HepG2 (cell line): ENCODE measurements around the gene RAB30. TPM values are rescaled to one million over a fixed set of nuclear protein-coding genes. Genes with fewer than 3 reads are reported as not detected.

Experiments used
- ATF7 ChIP-seq, 2 experiments: fragments of 450-650 bp in 1 of 2; sonication (generic) in 1 of 2; formaldehyde crosslinking in 1 of 2; IDR thresholded peaks; 2 replicates each; pipeline versions ENCODE4 v1.4.0 to v1.6.1; 2016 to 2020; ENCODE audit warnings: antibody characterized with exemption in 1 of 2, mild to moderate bottlenecking in 1 of 2, missing genetic modification reagents in 1 of 2
- ATM ChIP-seq: fragments of 450-650 bp; IDR thresholded peaks from 2 replicates; pipeline ENCODE4 v1.7.1; 2017; ENCODE audit warnings: mild to moderate bottlenecking, borderline replicate concordance
- HIVEP1 ChIP-seq: sonication (generic); formaldehyde crosslinking; IDR thresholded peaks from 2 replicates; pipeline ENCODE4 v1.4.0; 2020; ENCODE audit warnings: mild to moderate bottlenecking, missing genetic modification reagents
- HOXA3 ChIP-seq: sonication (generic); formaldehyde crosslinking; IDR thresholded peaks from 2 replicates; pipeline ENCODE4 v1.5.0; 2020; ENCODE audit warnings: missing genetic modification reagents
- NCOA1 ChIP-seq: sonication (generic); formaldehyde crosslinking; IDR thresholded peaks from 2 replicates; pipeline ENCODE4 v1.9.0; 2021; ENCODE audit warnings: missing genetic modification reagents
- PAX8 ChIP-seq: sonication (generic); formaldehyde crosslinking; IDR thresholded peaks from 2 replicates; pipeline ENCODE4 v1.8.0; 2022; ENCODE audit warnings: mild to moderate bottlenecking, missing genetic modification reagents, borderline replicate concordance
- RAD51 ChIP-seq: fragments of 450-650 bp; IDR thresholded peaks from 2 replicates; pipeline ENCODE4 v1.6.1; 2016; ENCODE audit warnings: borderline replicate concordance
- SMC3 ChIP-seq: IDR thresholded peaks from 2 replicates; pipeline ENCODE4 v1.6.1; 2011; ENCODE audit warnings: low read length, improper control_type of control experiment
- STAT6 ChIP-seq: sonication (generic); formaldehyde crosslinking; IDR thresholded peaks from 2 replicates; pipeline ENCODE4 v1.4.0; 2020; ENCODE audit warnings: missing genetic modification reagents, mild to moderate bottlenecking, borderline replicate concordance
- WIZ ChIP-seq: sonication (generic); formaldehyde crosslinking; IDR thresholded peaks from 2 replicates; pipeline ENCODE4 v1.5.1; 2020; ENCODE audit warnings: mild to moderate bottlenecking, missing genetic modification reagents
- ZNF101 ChIP-seq: sonication (generic); formaldehyde crosslinking; IDR thresholded peaks from 2 replicates; pipeline ENCODE4 v1.4.0; 2020; ENCODE audit warnings: mild to moderate bottlenecking, low read depth, missing genetic modification reagents, borderline replicate concordance
- ZNF234 ChIP-seq: sonication (generic); formaldehyde crosslinking; conservative IDR thresholded peaks from 2 replicates; pipeline ENCODE4 v1.5.1; 2020; ENCODE audit warnings: mild to moderate bottlenecking, missing genetic modification reagents
- ZNF501 ChIP-seq: sonication (generic); formaldehyde crosslinking; IDR thresholded peaks from 2 replicates; pipeline ENCODE4 v1.5.1; 2020; ENCODE audit warnings: mild to moderate bottlenecking, moderate library complexity, missing genetic modification reagents
- ZNF629 ChIP-seq: sonication (generic); formaldehyde crosslinking; conservative IDR thresholded peaks from 2 replicates; pipeline ENCODE4 v1.5.0; 2020; ENCODE audit warnings: missing genetic modification reagents
- ZNF761 ChIP-seq: sonication (generic); formaldehyde crosslinking; conservative IDR thresholded peaks from 2 replicates; pipeline ENCODE4 v1.4.0; 2020; ENCODE audit warnings: mild to moderate bottlenecking, missing genetic modification reagents
- ZSCAN25 ChIP-seq: sonication (generic); formaldehyde crosslinking; IDR thresholded peaks from 2 replicates; pipeline ENCODE4 v1.8.0; 2022; ENCODE audit warnings: mild to moderate bottlenecking, missing genetic modification reagents
- ZSCAN31 ChIP-seq: sonication (generic); formaldehyde crosslinking; IDR thresholded peaks from 2 replicates; pipeline ENCODE4 v1.5.0; 2020; ENCODE audit warnings: low read depth, mild to moderate bottlenecking, missing genetic modification reagents
- polyA plus RNA-seq, 8 experiments: library from polyadenylated mRNA; depleted of rRNA in 3 of 8; stranded (reverse) in 7 of 8; unstranded in 1 of 8; fragments of >200 nt; fragmentation: Illumina TruSeq in 4 of 8; extraction: Trizol in 4 of 8; gene quantifications; 2 replicates each; pipeline versions ENCODE4 v1.2.1 to v1.2.3, GENCODE V29; 2011 to 2016; ENCODE audit warnings: low read depth in 4 of 8, missing spikeins in 1 of 8, mixed read lengths in 1 of 8; ENCODE audit not compliant: insufficient read depth in 1 of 8
- total RNA-seq, 5 experiments: library from RNA; depleted of rRNA; stranded (reverse); fragments of >200 nt; fragmentation: Illumina TruSeq; extraction: Trizol; gene quantifications; 2 replicates each; pipeline ENCODE4 v1.2.3, GENCODE V29; 2016; ENCODE audit warnings: low read depth in 1 of 5
- TF ChIP-seq, protein P1 (sequence below): IDR thresholded peaks from 2 replicates; pipeline ENCODE4 v1.6.1; 2016; ENCODE audit warnings: missing genetic modification reagents, missing compliant biosample characterization
- TF ChIP-seq, protein P2 (sequence below): sonication (generic); formaldehyde crosslinking; IDR thresholded peaks from 2 replicates; pipeline ENCODE4 v1.4.0; 2020; ENCODE audit warnings: mild to moderate bottlenecking, missing genetic modification reagents

Gene RAB30
- total and polyA plus RNA-seq, 2 of the 13 experiments (the other 11 are each of a cell fraction or from before 2014, with no cell fraction given), result 3.7 to 5.0 TPM

GRCh38 chr11:83071567-83072349 lies at the start of gene RAB30 (continued):
- TF ChIP-seq, protein P1, sequence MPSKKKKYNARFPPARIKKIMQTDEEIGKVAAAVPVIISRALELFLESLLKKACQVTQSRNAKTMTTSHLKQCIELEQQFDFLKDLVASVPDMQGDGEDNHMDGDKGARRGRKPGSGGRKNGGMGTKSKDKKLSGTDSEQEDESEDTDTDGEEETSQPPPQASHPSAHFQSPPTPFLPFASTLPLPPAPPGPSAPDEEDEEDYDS (CRISPR knock-in tag), result peak; percentile 77
- TF ChIP-seq NCOA1 (CRISPR knock-in tag) (no peak), RAD51 (no peak), WIZ (no peak), ZNF101 (CRISPR knock-in tag) (no peak), HIVEP1 (CRISPR knock-in tag) (0 out of 2 replicates have a peak, but pooled peaks have one; percentile 24), PAX8 (CRISPR knock-in tag) (no peak), ATM (no peak), ZSCAN25 (0 out of 2 replicates have a peak, but pooled peaks have one; percentile 15), ZNF629 (CRISPR knock-in tag) (no peak), STAT6 (CRISPR knock-in tag) (peak; percentile 91; the same call in 1 of the 2 replicates), HOXA3 (CRISPR knock-in tag) (peak; percentile 96), ZNF501 (peak; percentile 69), SMC3 (peak; percentile 17; the same call in 1 of the 2 replicates), ZSCAN31 (CRISPR knock-in tag) (peak; percentile 92), ATF7 (IDR thresholded peaks at IDR 0.05) (peak; percentile 99), ATF7 (CRISPR knock-in tag; IDR thresholded peaks at IDR 0.05) (peak; percentile 99), ZNF234 (CRISPR knock-in tag) (no peak; the same call in 1 of the 2 replicates), ZNF761 (CRISPR knock-in tag) (no peak)
- TF ChIP-seq, protein P2, sequence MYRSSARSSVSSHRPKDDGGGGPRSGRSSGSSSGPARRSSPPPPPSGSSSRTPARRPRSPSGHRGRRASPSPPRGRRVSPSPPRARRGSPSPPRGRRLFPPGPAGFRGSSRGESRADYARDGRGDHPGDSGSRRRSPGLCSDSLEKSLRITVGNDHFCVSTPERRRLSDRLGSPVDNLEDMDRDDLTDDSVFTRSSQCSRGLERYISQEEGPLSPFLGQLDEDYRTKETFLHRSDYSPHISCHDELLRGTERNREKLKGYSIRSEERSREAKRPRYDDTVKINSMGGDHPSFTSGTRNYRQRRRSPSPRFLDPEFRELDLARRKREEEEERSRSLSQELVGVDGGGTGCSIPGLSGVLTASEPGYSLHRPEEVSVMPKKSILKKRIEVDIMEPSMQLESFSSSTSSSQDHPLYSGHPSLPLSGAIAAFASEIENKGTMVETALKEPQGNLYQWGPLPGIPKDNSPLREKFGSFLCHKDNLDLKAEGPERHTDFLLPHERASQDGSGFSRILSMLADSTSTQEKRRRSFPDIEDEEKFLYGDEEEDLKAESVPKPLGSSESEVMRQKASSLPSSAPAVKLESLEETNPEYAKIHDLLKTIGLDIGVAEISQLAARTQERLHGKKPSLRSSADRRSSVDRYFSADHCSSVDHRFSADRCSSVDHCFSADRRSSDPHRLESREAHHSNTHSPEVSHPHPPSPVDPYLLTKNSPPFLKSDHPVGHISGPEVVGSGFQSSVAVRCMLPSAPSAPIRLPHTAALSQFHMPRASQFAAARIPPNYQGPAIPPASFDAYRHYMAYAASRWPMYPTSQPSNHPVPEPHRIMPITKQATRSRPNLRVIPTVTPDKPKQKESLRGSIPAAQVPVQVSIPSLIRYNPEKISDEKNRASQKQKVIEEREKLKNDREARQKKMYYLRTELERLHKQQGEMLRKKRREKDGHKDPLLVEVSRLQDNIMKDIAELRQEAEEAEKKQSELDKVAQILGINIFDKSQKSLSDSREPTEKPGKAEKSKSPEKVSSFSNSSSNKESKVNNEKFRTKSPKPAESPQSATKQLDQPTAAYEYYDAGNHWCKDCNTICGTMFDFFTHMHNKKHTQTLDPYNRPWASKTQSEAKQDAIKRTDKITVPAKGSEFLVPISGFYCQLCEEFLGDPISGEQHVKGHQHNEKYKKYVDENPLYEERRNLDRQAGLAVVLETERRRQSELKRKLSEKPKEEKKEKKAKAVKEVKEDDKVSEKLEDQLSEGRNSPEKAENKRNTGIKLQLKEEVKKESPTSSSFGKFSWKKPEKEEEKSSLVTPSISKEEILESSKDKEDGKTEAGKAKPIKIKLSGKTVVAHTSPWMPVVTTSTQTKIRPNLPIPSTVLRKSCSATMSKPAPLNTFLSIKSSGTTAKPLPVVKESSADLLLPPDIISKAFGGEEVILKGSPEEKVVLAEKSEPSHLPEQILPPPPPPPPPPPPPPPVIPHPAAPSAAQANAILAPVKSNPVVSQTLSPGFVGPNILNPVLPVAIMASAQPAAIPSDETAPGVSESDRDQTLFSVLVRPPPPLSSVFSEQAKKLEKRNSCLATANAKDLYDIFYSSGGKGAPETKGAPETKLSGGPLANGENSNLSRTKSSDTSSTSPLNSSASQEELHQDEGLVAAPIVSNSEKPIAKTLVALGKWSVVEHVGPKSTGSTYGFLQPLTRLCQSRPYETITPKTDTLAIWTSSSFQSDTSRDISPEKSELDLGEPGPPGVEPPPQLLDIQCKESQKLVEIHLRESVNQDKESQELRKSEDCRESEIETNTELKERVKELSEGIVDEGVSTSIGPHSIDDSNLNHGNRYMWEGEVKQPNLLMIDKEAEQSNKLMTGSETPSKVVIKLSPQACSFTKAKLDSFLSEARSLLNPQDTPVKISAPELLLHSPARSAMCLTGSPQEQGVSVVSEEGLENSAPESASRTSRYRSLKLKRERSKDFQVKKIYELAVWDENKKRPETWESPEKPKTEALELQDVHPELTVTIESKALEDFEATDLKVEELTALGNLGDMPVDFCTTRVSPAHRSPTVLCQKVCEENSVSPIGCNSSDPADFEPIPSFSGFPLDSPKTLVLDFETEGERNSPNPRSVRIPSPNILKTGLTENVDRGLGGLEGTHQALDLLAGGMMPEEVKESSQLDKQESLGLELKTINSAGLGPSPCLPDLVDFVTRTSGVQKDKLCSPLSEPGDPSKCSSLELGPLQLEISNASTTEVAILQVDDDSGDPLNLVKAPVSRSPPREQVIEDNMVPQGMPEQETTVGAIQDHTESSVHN (CRISPR knock-in tag), result no peak
